ENCODE measurements around the gene GOLGA6L9.
"Not testable (repeated sequence)": the region's sequence is repeated elsewhere in the genome, so short reads cannot be mapped to it uniquely, and the experiment has no call there.

Gene GOLGA6L9

GRCh38 chr15:82469381-82469780 is 39.8 kb downstream of the GOLGA6L9 start:
- not testable (repeated sequence) for DNase-seq

GRCh38 chr15:82472269-82472982 is 42.8 kb downstream of the GOLGA6L9 start:
- DNase-seq, result not testable (repeated sequence)

GRCh38 chr15:82474596-82475325 is 45.1 kb downstream of the GOLGA6L9 start:
- not testable (repeated sequence) for DNase-seq

- not testable (repeated sequence) for DNase-seq
Measured at GRCh38 chr15:82475345-82475967, 45.8 kb downstream of the GOLGA6L9 start.

- not testable (repeated sequence) for DNase-seq
Measured at GRCh38 chr15:82476697-82477342, 47.2 kb downstream of the GOLGA6L9 start.

GRCh38 chr15:82477343-82478057 is 47.9 kb downstream of the GOLGA6L9 start:
- DNase-seq, result not testable (repeated sequence)
